ENCODE measurements around the gene RFWD3. TPM values are rescaled to one million over a fixed set of nuclear protein-coding genes. Genes with fewer than 3 reads are reported as not detected.
A peak's percentile ranks its signal among the peaks of the same experiment; 100 is the strongest.

Gene RFWD3
- total and polyA plus RNA-seq, 2 of the 13 experiments (the other 11 are each of a cell fraction or from before 2014, with no cell fraction given) = 23.4 to 62.6 TPM

DNA sequence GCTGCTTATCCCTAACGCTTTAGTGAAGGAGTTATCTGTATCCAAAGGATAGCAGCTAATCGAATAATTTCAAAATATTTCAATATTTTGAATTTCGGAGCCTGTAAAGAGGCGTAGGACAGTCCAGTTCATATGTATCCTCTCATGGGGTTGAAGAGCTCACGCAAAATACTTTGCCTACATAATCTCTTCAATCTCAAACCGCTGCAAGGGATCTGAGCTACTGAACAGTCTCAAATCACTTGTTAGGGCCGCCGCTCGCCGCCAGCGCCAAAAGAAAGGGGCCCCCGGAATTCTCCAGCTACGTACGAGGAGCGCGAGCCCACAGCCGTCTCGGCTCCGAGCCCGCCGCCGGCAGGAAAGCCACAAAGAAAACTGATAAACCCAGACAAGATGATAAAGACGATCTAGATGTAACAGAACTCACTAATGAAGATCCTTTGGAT is 601 bp upstream of the RFWD3 start (continued):
- TF ChIP-seq ZNF362 (CRISPR knock-in tag; IDR thresholded peaks at IDR 0.05; ENCODE audit: borderline replicate concordance) (peak; percentile 14; the same call in 1 of the 2 replicates), KDM3A (CRISPR knock-in tag; IDR thresholded peaks at IDR 0.05; ENCODE audit: low read depth) (0 out of 2 replicates have a peak, but pooled peaks have one; percentile 63), ZNF576 (CRISPR knock-in tag; IDR thresholded peaks at IDR 0.05) (no peak), ZNF530 (CRISPR knock-in tag; IDR thresholded peaks at IDR 0.05; ENCODE audit: low read depth) (no peak), ZBTB7B (CRISPR knock-in tag; IDR thresholded peaks at IDR 0.05) (peak; percentile 43; the same call in 1 of the 2 replicates), KLF16 (CRISPR knock-in tag; IDR thresholded peaks at IDR 0.05) (peak in 1 of 2 experiments; percentile 60; a peak in 2 of 4 replicates), ZFP1 (CRISPR knock-in tag; IDR thresholded peaks at IDR 0.05) (no peak), ZNF772 (CRISPR knock-in tag; IDR thresholded peaks at IDR 0.05) (no peak), SNRNP70 (IDR thresholded peaks at IDR 0.05; ENCODE audit: low read depth, low read length) (no peak)

- BruUV-seq (replicated peaks) = no TSS peak
- peak overlapping the region; percentile 75 to 98 (median 90) for H3K4me3 ChIP-seq (replicated peaks in 1 of 3; ENCODE audit: insufficient read depth in 1 of 3, low read depth in 2 of 3, low read length in 3 of 3)
- H4K20me1 ChIP-seq (ENCODE audit: insufficient read depth, low read length) = no peaks in the 10 kb centered on the region
- H3K36me3 ChIP-seq (replicated peaks in 1 of 2; ENCODE audit: control insufficient read depth in 1 of 2, insufficient read depth in 2 of 2, low read length in 2 of 2) = peaks cover 11 to 28% of the 10 kb centered on the region in 2 experiments
- no peak overlapping the region for H2AFZ ChIP-seq (ENCODE audit: low read length)
- H3K9ac ChIP-seq (ENCODE audit: insufficient read depth, low read depth, low read length) = peak overlapping the region; percentile 95
- H3K4me1 ChIP-seq (ENCODE audit: insufficient read depth, low read length) = peaks cover 55% of the 10 kb centered on the region
- ChIA-PET POLR2A (interaction anchor here (1.8 to 2.9 kb wide), 3 partner anchors 30 to 59 kb away, joined by 17 to 22 read pairs (median 19); partner anchors contain the start of genes GLG1 and MLKL), CTCF (ENCODE audit: low intra/inter-chr PET ratio, low total read pairs) (no interaction called here)
- intact Hi-C loops (cut with micrococcal nuclease; ENCODE audit: unreplicated experiment) (loop anchor here (5.0 kb wide), 1 partner anchor 41 kb away; no protein-coding TSS in a partner anchor), in situ Hi-C loops (cut with HindIII; ENCODE audit: extremely low pct_ligation_motif_present, low pct_unique_long_range_greater_than_20kb) (no loop called here)
- DNase-seq (ENCODE audit: low spot score) = no peak
- peak overlapping the region; percentile 82 for H3K4me2 ChIP-seq (ENCODE audit: low read depth, low read length)
- no peaks in the 10 kb centered on the region for H3K9me3 ChIP-seq (ENCODE audit: low read length)
- 9% methylated on average over 8 of the region's 8 CpGs for WGBS (ENCODE audit: low lambda C conversion rate)
- H3K79me2 ChIP-seq (ENCODE audit: insufficient read depth, low read length) = peaks cover 52% of the 10 kb centered on the region
- no peaks in the 10 kb centered on the region for H3K27me3 ChIP-seq (ENCODE audit: control insufficient read depth in 1 of 2, insufficient read depth in 2 of 2, low read length in 2 of 2)
- FAIRE-seq = no peak
- no peak for ATAC-seq
- H3K27ac ChIP-seq (ENCODE audit: extremely low read length, insufficient read depth, low read length) = peak overlapping the region; percentile 90
- TF ChIP-seq ZNF383 (CRISPR knock-in tag; IDR thresholded peaks at IDR 0.05; ENCODE audit: borderline replicate concordance) = no peak
- TF ChIP-seq ZNF83 (CRISPR knock-in tag; IDR thresholded peaks at IDR 0.05; ENCODE audit: borderline replicate concordance) = no peak
- no peak for TF ChIP-seq DMTF1 (CRISPR knock-in tag; IDR thresholded peaks at IDR 0.05)
- no peak for TF ChIP-seq KMT2A (CRISPR knock-in tag; IDR thresholded peaks at IDR 0.05)
- no peak for TF ChIP-seq ARNT2 (CRISPR knock-in tag; IDR thresholded peaks at IDR 0.05; ENCODE audit: low read depth)
- TF ChIP-seq ZNF292 (CRISPR knock-in tag; IDR thresholded peaks at IDR 0.05; ENCODE audit: borderline replicate concordance, low read depth) = no peak
- no peak for TF ChIP-seq SMAD3 (CRISPR knock-in tag; IDR thresholded peaks at IDR 0.05)
- TF ChIP-seq, protein P1, sequence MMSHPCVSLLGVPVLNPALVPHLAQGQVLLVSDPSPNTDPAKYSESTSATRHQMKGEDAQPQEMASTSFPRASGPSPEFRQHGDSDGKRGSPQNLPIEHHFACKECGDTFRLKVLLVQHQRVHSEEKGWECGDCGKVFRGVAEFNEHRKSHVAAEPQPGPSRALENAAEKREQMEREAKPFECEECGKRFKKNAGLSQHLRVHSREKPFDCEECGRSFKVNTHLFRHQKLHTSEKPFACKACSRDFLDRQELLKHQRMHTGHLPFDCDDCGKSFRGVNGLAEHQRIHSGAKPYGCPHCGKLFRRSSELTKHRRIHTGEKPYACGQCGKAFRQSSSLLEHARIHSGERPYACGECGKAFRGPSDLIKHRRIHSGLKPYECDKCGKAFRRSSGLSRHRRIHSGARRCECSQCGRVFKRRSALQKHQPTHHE (CRISPR knock-in tag; IDR thresholded peaks at IDR 0.05; ENCODE audit: borderline replicate concordance) = no peak
- no peak for TF ChIP-seq RELA (CRISPR knock-in tag; IDR thresholded peaks at IDR 0.05)
- TF ChIP-seq HNRNPK (IDR thresholded peaks at IDR 0.05; ENCODE audit: low read depth, low read length, poor library complexity, severe bottlenecking) = peak; percentile 17
Observed at GRCh38 chr16:74666010-74666421, 661 bp downstream of the RFWD3 start.

All from HepG2 (cell line).